Activated naive CD8-positive, alpha-beta T cell treated with anti-CD3 and anti-CD28 coated beads, Interleukin-2, amount 50 U/mL, for 16 hours (primary cell): ENCODE measurements around the gene ETNK2.

ENCODE experiments used
- DNase-seq: peaks from one replicate; pipeline ENCODE4 v3.0.0-alpha.2; 2020; ENCODE audit warnings: low read depth, low spot score

The ETNK2 gene, protein sequence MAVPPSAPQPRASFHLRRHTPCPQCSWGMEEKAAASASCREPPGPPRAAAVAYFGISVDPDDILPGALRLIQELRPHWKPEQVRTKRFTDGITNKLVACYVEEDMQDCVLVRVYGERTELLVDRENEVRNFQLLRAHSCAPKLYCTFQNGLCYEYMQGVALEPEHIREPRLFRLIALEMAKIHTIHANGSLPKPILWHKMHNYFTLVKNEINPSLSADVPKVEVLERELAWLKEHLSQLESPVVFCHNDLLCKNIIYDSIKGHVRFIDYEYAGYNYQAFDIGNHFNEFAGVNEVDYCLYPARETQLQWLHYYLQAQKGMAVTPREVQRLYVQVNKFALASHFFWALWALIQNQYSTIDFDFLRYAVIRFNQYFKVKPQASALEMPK

DNA sequence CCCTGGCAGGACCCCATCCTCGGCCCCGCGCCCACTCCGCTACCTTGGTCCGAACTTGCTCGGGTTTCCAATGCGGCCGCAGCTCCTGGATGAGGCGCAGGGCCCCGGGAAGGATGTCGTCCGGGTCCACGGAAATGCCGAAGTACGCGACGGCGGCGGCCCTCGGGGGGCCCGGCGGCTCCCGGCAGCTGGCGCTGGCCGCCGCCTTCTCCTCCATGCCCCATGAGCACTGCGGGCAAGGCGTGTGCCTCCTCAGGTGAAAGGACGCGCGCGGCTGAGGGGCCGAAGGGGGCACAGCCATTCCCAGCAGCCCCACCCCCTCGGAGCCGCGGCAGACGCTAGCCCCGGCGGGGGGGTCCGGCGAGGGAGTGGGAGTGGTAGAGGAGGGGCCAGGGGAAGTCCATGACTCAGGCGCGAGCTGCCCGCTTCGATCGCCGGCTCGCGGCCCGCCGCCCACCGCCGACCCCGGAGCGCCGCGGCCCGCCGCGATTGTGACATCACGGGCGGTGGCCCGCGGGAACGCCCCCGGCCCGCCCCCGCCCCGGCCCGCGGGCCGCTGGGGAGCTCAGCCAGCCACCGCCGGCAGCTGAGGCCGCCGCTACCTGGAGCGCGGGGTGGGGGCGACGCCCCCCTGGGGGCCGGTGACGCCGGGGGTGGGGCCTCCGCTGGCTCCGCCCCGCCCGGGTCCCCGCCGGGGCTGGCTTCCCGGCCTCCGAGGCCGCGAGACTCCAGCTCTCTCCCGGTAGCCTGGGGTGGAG, at the start of gene ETNK2:
Gene ETNK2, minus strand, starts transcription at position 493 of the 758 bp plus-strand sequence. Its CDS starts 192 bp downstream, at position 301.
- DNase-seq = no peak

DNA sequence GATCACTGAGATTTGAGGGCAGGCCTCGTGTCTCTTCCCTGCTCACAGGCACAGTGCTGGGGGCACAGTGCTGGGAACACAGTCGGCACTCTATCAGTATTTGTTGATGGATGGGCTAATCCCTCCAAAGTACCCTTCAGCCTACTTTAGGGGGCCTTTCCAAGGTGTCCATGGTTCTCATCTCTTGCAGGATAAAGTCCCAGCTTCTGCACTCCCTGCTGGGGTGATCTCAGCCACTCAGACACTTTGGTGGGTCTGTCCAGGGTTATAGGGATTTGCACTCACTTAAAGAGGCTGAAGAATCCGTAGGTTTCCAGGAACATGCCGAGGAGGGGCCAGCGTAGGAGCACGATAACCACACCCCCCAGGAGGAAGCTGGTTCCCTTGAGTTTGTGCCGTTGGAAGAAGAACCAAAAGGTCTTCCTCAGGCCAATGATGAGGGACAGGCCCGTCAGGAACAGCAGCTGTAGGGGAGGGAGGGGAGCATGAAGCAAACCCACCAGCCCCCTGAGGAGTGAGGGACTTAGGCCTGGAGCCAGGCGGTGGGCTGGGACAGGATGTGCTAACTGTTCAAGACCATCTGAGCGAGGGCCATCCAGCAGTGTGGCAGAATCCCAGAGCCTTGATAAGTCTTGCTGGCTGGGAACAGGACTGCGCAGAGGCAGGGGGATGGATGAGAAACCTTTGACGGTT, 49.6 kb upstream of the ETNK2 start:
- DNase-seq = no peak

DNA sequence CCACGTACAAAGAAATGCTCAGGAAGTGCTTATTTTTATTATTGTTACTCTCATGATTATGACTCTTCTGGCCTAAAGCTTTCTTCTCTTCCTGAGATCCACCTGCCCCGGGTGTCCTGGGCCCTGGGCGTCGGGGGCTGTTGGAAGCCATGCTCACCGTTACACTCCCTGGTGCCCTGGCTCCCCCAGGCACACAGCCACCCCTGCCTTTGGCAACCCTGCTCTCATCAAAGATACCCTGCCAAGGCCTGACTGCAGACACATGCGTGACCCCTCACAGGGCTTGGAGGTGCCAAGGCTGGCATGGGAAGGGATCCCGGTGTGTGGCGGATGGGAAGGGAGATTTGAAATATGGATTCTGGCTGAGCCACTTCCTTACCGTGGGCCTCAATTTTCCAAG, 47.7 kb upstream of the ETNK2 start:
- DNase-seq = no peak

DNA sequence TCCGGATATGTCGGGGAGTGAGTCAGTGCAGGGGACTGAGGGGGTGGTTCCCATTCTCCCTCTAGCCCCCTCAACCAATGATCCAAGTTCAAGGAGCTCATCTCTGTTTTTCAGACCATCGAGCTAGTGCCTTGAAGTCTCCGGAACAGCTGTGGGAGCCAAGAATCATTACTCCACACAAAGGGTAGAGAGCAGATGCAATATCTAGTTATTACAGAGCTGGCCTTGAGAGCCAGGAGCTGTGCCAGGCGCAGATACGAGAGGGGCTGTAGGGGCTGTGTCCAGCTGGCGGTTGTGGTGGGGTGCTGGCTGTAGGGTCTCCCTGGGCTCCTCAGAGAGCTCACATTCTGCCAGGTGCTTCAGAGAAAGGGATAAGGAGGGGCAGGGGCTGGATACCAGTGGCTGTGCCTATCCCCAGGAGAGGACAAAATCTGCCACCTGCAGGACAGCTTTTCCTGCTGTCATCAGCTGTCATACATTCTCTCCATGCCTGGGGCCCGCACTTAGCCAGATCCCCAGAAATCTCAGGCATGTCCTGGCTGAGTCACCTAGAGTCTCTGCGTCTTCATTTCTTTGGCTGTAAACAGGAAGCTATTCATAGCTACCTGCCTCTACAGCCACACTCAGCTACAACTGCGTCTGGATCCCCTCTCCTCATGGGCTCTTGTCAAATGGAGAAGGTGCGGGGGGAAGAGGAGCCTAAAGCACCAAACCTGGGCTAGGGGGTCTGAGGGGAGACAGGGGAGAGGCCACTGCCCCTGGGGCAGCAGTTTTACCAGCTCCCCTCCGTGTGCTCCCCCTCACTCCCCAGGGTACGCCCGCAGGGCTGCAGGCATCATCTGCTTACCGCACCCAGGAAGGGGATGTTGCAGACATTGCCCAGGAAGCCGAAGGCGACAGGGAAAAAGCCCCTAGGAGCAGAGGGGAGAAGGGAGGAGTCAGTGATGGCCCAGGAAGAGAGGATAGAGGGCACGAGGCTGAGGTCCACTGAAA, 46.8 kb upstream of the ETNK2 start:
- DNase-seq = no peak

DNA sequence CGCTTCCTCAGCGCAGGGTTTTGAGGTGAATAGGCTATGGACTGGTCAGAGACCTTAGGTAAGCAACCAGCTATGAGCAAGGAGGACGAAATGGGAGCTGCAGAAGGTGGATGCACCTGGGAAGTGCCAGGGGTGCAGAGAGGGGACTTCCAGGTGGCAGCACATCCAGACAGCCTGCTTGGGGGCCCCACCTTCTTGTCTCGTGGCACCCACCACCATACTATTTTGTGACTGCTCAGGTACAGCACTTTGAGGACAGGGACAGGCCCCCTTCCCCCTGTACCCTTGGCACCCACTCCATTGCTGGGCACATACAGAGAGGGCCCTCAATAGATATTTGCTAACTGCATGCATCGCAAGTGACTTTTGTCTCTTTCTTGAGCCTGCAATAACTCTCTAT, 45.2 kb upstream of the ETNK2 start:
- DNase-seq = no peak

DNA sequence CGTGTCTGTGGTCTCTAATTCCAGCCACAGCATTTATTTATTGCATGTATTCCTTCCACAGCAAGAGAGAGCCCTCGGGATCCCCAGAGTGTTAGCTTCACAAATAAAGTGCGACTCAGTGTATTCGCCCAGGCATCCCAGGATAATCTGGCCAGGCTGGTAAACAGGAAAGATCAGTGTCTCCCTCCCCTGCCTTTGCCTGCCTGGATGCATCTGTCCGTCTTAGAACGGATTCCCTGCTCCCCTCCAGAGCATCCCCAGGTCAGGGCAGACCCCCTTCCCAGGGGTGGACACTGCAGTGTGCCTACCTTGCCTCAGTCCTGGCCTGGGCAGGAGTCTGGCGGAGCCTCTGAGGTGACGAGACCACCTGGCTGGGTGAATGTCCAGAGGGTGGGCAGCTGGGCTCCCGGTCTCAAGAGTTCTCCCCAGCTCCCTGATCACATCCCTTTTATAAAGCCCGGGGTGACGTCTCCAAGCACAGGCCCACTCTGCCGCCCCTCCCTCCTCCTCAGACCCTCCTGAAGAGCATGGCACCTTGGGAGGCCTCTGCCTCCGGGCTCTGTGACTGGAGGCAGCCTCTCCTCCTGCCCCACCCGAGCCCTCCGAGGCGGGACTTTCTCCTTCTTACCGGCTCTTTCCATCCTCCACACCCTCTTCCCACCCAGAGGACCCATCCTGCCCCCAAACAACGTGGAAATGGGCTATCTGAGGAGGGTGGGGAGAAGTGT, 44.4 kb upstream of the ETNK2 start, which contains the start of gene KISS1:
Gene KISS1, minus strand, starts transcription at position 424 of the 728 bp plus-strand sequence. CDS start 3,615 bp downstream, outside the sequence.
- DNase-seq = no peak

DNA sequence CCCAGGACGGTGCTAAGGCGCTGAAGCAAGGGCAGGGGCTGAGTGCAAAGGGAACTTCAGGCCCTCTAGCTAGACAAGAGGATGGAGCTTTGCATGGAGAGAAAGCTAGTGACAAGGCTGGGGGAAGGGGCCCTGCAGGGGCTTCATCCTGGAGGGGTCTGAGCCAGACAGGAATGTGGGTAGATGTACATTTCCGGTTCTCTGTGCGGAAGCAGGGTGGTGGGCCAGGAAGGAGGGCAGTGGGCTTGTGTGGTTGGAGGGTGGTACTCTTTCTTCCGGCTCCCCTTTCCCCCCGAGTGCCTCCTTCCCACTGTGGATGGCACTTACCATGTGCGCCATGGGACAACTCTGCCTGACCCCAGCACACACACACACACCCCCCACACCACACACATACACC, 42.9 kb upstream of the ETNK2 start:
- no peak for DNase-seq

DNA sequence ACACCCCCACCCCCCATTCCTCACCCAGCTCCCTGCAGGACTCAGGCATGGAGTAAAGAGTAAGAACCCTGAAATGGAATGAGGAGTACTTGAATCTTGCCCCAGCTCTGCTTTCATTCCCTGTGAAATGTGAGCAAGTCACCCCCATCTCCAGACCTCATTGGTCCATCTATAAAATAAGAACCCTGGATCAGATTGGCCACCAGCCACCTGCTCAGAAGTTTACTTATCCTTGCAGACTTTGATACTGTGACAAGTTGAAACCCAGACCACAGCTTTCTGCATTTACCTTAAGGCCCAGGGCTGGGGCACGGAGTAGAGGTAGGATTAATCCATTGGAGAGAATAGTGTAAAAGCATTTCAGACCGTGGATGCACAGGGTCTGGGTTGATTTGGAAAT, 42.2 kb upstream of the ETNK2 start:
- DNase-seq = no peak

DNA sequence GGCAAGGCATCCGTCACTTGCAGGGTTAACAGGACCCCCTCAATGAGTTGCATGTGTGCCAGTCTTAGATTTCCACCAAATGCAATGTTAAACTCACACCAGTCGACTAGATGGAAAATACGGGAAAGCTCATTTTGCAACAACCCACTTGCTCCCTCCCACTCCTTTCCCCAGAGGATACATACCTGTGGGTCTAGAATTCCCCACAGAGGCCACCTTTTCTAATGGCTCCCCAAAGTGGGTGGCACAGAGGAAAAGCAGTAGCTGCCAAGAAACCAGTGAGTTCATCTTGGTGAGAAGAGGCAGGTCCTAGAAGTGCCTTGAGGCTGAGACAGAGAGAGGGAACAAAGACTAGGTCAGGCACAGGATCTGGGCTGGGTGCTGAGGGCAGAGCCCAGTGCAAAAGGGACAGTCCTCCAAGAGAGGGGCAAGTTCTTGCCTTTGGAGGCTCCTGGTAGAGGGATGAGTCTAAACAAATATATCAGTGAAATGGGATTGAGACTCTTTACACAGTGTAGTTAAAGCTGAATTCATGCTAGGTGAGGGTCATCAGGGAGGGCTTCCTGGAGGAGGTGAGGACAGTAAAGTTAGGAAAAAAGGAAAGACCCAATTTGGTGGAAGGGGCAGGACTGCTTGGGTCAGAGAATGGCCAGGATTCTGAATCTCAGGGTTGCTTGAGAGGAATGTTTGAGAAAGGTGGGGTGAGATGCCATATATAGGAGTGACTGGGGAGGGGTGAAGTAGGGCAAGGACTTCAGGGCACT, 40.9 kb upstream of the ETNK2 start:
- DNase-seq = no peak

DNA sequence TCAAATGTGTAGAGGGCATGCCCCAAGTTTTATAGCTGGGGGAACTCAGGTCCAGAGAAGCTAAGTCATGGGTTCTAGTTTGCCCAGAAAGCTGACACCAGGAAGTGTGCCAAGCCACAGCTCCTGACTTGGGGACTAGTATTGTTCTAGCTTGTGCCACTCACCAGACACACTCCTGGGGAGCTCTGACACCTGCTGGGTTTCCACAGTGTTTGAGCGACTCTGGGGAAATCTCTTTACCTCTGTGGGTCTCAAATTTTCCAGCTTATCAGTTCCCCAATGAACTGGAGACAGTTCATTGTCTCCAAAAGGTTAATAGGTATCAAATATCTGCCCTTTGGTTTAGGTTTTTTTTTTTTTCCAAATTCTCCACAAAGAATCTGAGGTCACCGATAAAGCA, 40.2 kb upstream of the ETNK2 start:
- no peak for DNase-seq

DNA sequence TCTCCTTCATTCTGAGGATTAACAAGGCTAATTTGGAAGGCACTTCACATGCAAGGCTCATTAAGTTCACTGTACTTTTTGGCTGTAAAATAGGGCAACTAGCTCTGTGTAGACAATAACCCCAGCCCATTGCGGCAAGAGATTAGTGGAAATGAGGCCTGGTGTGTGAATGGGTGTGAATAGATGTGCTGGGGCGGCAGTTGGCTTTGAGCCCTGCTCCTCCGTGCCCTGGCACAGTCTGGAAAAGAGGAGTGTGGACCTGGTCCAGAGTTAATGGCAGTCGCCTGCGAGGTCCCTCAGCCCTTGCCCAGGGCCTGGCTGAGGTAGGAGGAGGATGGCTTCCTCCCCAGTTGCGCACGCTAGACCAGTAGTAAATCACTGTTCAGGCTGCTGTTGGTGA, 39.6 kb upstream of the ETNK2 start:
- no peak for DNase-seq

DNA sequence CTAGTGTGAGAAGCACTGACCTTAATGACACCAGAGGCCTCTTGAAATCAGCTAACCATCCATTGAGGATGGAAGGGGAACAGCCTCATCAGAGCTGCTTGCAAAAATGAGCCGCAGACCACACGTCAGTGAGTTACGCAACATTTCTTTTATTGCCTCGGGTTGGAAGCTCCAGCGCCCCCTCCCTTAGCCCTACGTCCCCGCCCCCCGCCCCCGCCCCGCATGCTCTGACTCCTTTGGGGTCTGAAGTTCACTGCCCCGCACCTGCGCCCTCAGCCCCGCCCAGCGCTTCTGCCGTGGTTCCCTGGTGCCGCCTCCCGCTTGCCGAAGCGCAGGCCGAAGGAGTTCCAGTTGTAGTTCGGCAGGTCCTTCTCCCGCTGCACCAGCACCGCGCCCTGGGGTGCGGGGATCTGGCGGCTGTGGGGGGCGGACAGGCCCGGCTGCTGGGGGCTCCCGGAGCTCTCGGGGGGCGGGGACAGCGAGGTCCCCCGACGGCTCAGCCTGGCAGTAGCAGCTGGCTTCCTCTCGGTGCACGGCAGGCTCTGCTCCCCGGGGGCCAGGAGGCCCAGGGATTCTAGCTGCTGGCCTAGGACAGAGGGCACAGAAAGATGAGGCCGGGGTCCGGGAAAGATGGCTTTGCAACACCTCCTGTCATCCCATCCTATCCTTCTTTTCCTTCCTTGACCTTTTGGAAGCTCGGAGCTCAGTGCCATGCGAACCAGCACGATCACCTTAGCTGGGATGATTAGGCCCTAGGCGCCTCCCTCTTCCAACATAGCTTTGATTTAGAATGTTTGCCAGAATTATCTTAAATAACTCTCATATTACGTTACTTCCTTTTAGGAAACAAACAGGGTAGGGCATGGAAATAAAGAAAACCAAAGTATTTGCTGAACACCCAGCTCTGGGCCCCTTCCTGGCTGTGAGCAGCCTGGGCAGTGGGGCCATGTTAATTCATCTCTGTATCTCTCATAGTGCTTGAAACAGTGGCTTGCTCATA, 38.7 kb upstream of the ETNK2 start:
- DNase-seq = no peak

DNA sequence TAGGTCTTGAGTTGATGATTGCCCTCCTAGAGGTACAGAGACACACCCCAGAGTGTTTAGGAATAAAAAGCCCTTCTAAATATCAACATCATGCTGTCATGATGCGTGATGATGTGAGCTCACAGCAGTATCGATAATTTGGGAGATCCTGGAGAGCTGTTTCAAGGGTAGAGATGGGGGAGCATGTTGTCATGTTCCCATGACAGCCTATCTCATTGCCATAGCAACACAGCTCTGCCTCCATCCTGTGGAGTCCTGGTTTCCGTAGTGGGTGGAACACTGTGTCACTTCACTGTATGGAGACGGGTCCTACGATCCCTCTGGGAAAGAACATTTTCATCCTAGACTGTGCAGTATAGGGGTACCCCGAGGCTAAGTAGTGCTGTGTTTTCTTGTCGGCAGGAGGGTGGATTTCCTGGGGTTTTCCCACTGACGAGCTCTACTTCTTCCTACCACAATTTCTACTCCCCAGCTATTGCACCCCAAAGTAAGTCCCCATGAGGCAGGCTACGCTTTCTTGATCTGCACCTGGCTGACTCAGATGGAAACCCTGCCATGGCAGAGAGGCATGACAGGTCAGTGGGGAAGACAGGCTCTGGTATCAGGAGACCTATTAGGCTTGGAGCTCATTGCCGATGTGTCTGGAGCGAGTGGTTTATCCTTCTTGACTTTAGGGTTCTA, 37.3 kb upstream of the ETNK2 start:
- DNase-seq = no peak

DNA sequence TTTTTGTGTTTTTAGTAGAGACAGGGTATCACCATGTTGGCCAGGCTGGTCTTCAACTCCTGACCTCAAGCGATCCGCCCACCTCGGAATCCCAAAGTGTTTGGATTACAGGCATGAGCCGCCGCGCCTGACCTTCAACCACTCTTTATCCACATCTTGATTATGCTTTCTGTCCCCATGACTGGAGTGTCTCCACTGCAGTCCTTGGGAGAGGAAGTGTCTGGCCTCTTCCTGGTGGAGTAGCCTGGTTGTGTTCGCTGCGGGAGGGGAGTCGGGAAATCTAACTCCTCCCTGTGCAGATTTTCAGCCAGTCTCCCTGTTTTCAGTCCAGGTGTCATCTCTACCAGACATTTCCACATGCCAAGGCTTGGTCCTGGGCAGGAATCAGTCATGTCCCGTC, 34.8 kb upstream of the ETNK2 start:
- no peak for DNase-seq

DNA sequence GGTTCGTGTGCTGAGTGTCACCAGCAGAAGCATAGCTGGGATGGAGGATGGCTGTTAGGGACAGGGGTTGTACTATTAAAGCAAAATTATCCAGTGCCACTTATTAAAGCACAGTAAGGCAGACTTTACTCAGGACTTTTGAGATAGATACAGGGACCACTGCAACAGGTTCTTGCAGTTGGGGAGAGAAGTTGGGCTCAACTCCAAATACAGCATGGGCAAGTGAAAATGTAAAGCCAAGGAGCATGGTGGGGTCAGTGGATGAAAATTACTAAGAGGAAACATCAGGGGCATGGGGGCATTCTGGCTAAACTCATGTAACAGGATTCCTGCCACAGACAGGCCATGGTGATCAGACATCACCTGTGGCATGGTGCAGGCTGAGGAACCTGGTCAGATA, 29.3 kb upstream of the ETNK2 start:
- no peak for DNase-seq

DNA sequence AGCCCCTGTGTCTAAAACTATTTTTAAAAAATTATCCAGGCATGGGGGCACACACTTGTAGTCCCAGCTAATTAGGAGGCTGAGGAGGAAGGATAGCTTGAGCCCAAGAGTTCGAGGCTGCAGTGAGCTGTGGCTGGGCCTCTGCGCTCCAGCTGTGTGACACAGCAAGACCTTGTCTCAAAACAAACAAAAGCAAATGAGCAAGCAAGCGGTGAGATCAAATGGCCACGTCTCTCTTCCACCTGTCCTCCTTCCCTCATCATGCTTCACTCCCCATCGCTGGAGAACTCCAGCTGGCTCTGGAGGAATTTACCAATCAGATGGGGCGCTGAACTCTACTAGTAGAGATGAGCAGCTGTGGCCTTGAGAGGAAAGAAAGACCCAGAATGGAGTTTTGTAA, 28.3 kb upstream of the ETNK2 start:
- DNase-seq = no peak

DNA sequence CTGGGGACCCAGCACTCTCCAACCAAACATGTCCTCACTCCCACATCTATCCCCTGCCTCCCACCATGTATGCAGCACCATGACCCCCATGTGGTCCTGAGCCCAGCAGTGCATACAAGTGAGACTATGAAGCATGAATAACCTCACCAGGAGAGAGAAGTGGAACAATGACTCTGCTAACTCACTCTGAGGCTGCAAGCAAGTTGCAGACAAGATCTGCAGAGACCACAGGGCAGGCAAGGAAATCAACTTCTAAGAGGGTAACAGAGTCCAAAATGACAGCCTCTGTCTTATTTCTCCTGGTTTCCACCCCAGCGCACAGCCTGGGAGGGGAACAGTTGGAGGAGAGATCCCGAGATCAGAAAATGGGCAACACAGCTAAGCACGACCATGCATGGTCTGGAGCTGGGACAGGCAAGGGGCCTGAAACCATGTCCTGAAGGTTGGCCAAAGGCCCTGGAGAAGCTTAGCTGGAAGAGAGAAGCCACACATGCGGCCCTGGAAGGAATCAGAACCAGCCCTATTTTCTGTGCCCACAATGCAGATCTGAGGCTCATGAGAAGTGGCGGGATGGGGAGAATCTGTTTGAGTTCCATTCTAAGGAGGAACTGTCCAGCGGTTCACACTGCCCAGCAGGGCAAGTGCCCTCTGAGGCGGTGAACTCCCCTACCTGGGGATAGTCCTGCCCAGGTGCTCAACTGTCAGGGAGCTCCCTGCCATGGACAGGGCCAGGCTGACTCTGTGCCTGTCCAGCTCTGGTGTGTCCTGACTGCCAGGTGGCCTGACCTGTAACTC, 26.8 kb upstream of the ETNK2 start:
- DNase-seq = no peak
